ENCODE measurements around the gene MMP2.

GRCh38 chr16:55434000-55434399 lies 45.0 kb upstream of the MMP2 start:
- no peak for TF ChIP-seq CTCF (conservative IDR thresholded peaks at IDR 0.05 in 1 of 2, IDR thresholded peaks at IDR 0.05 in 1 of 2; ENCODE audit: low read depth in 1 of 2, low read length in 2 of 2)
- TF ChIP-seq EZH2 (IDR thresholded peaks at IDR 0.05; ENCODE audit: low read length, missing control alignments): no peak

Measured in fibroblast of lung (primary cell).